GM12891 (cell line): ENCODE measurements around the gene PITPNB.

ENCODE experiments used
- POLR2A ChIP-seq: IDR thresholded peaks from 2 replicates; pipeline ENCODE4 v1.6.1; 2011; ENCODE audit warnings: low read depth, low read length, control low read depth
- POLR2AphosphoS5 ChIP-seq: IDR thresholded peaks from 2 replicates; pipeline ENCODE4 v1.6.1; 2011; ENCODE audit warnings: low read depth, low read length, control low read depth

DNA sequence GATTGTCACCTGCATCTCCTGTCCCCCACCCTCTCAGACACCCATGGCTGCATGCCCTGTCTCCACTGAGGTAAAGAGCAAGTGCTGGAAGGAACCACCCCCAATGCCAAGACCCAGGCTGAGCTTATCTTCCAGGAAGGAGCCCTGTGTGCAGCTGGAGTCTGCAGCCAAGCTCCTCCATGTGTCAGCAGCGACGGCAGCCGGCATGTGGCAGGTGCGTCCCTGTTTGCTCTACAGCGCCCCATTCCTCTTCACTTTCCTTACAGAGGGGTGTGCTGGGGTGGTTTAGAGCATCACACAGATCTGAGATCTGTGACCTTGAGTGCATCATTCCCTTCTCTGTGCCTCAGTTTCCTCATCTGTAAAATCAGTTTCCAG, 109.8 kb downstream of the PITPNB start:
- TF ChIP-seq POLR2A (no peak), POLR2AphosphoS5 (no peak)
